Measurements from ENCODE around the gene DOCK9.

- TF ChIP-seq, protein P1, sequence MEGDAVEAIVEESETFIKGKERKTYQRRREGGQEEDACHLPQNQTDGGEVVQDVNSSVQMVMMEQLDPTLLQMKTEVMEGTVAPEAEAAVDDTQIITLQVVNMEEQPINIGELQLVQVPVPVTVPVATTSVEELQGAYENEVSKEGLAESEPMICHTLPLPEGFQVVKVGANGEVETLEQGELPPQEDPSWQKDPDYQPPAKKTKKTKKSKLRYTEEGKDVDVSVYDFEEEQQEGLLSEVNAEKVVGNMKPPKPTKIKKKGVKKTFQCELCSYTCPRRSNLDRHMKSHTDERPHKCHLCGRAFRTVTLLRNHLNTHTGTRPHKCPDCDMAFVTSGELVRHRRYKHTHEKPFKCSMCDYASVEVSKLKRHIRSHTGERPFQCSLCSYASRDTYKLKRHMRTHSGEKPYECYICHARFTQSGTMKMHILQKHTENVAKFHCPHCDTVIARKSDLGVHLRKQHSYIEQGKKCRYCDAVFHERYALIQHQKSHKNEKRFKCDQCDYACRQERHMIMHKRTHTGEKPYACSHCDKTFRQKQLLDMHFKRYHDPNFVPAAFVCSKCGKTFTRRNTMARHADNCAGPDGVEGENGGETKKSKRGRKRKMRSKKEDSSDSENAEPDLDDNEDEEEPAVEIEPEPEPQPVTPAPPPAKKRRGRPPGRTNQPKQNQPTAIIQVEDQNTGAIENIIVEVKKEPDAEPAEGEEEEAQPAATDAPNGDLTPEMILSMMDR (IDR thresholded peaks at IDR 0.05; ENCODE audit: low read length), result no peak
- TF ChIP-seq EZH2 (IDR thresholded peaks at IDR 0.05; ENCODE audit: borderline replicate concordance, low read length), result no peak
Observed at GRCh38 chr13:99007414-99007986, 29.6 kb upstream of the DOCK9 start.
